Measurements from ENCODE around the gene ERG.

- no peak for TF ChIP-seq POLR2A (IDR thresholded peaks at IDR 0.05)
- TF ChIP-seq CTCF (IDR thresholded peaks at IDR 0.05) = no peak
These were observed 30.4 kb downstream of the ERG start for GRCh38 chr21:38467911-38468310.

Measured in heart left ventricle (tissue), 13 donors.